Mesendoderm (in vitro differentiated cells): ENCODE results near the gene NHLRC3.

Experiments
- DNase-seq: peaks from one replicate; pipeline ENCODE4 v3.0.0; 2013
- H2AK5ac ChIP-seq: 2 replicates; pipeline ENCODE4 v1.6.1; 2013; ENCODE audit warnings: low read length, inconsistent platforms
- H2BK120ac ChIP-seq: 2 replicates; pipeline ENCODE4 v1.6.1; 2013; ENCODE audit warnings: low read depth, mild to moderate bottlenecking, low read length, moderate library complexity, mixed read lengths
- H2BK15ac ChIP-seq: replicated peaks from 2 replicates; pipeline ENCODE4 v1.6.1; 2013; ENCODE audit warnings: low read depth, mild to moderate bottlenecking, moderate library complexity
- H2BK5ac ChIP-seq: 2 replicates; pipeline ENCODE4 v1.6.1; 2013; ENCODE audit warnings: low read length, inconsistent platforms
- H3K18ac ChIP-seq: 2 replicates; pipeline ENCODE4 v1.6.1; 2013; ENCODE audit warnings: mild to moderate bottlenecking, low read length, mixed read lengths
- H3K23ac ChIP-seq: one replicate; pipeline ENCODE4 v1.6.1; 2013; ENCODE audit warnings: low read length
- H3K27ac ChIP-seq: 2 replicates; pipeline ENCODE4 v1.5.1; 2013; ENCODE audit warnings: low read depth, mild to moderate bottlenecking, inconsistent platforms, low read length, moderate library complexity
- H3K27me3 ChIP-seq: 2 replicates; pipeline ENCODE4 v1.6.1; 2013; ENCODE audit warnings: low read length, control low read depth, mild to moderate bottlenecking, inconsistent platforms; ENCODE audit not compliant: insufficient read depth, poor library complexity
- H3K36me3 ChIP-seq: 2 replicates; pipeline ENCODE4 v1.6.1; 2013; ENCODE audit warnings: low read length, inconsistent platforms; ENCODE audit not compliant: control insufficient read depth, insufficient read depth
- H3K4ac ChIP-seq: one replicate; pipeline ENCODE4 v1.6.1; 2013; ENCODE audit warnings: low read depth, mild to moderate bottlenecking, low read length, moderate library complexity
- H3K4me1 ChIP-seq: 2 replicates; pipeline ENCODE4 v1.6.1; 2013; ENCODE audit warnings: low read depth, low read length, inconsistent platforms; ENCODE audit not compliant: control insufficient read depth
- H3K4me2 ChIP-seq: 2 replicates; pipeline ENCODE4 v1.6.1; 2013; ENCODE audit warnings: low read length
- H3K4me3 ChIP-seq: 2 replicates; pipeline ENCODE4 v1.5.1; 2013; ENCODE audit warnings: mild to moderate bottlenecking, low read length
- H3K56ac ChIP-seq: one replicate; pipeline ENCODE4 v1.6.1; 2013; ENCODE audit warnings: low read length
- H3K79me1 ChIP-seq: 2 replicates; pipeline ENCODE4 v1.6.1; 2013; ENCODE audit warnings: low read length, inconsistent platforms
- H3K79me2 ChIP-seq: 2 replicates; pipeline ENCODE4 v1.6.1; 2013; ENCODE audit warnings: mild to moderate bottlenecking, low read length; ENCODE audit not compliant: control insufficient read depth, insufficient read depth
- H3K9ac ChIP-seq: 2 replicates; pipeline ENCODE4 v1.6.1; 2013; ENCODE audit warnings: low read length, inconsistent platforms
- H4K5ac ChIP-seq: one replicate; pipeline ENCODE4 v1.6.1; 2013; ENCODE audit warnings: low read length
- H4K8ac ChIP-seq: one replicate; pipeline ENCODE4 v1.6.1; 2013; ENCODE audit warnings: low read depth, mild to moderate bottlenecking, control low read depth, low read length, moderate library complexity
- WGBS: extraction: QIAGEN DNeasy Blood & Tissue Kit; methylation state at CpG from one replicate; pipeline ENCODE4 v1.1.7; 2013; ENCODE audit warnings: low lambda C conversion rate, missing lambda C conversion rate; ENCODE audit not compliant: insufficient coverage; ENCODE audit errors: extremely low coverage; 5-methylcytosine and 5-hydroxymethylcytosine counted together

The NHLRC3 gene

DNA sequence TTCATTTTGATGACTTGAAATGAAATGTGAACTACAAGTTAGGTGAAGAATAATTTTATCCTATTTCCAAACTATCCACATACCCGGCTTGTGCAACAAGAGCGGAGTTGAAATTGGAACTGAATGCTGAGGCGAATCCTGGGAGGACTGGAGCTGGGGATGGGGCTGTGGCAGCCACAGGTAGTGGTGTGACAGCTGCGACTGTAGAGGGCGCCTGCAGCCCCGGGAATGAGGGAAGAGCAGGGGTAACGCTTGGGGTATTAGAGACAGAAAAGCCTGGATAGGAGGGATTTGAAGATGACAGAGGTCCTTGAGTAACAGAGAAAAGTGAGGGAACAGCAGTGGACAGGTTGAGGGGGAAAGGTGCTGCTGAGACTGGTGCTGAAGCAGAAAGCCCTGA lies 25.6 kb upstream of the NHLRC3 start:
- H3K56ac ChIP-seq: no peak overlapping the region
- H3K27me3 ChIP-seq: no peaks in the 10 kb centered on the region
- H3K9ac ChIP-seq: no peak overlapping the region
- H4K5ac ChIP-seq: no peak overlapping the region
- H3K27ac ChIP-seq: no peak overlapping the region
- no peak overlapping the region for H3K4me2 ChIP-seq
- H4K8ac ChIP-seq: no peak overlapping the region
- H3K4me1 ChIP-seq: no peaks in the 10 kb centered on the region
- H2BK120ac ChIP-seq: no peak overlapping the region
- peak; percentile 63 for DNase-seq
- no peak overlapping the region for H2BK5ac ChIP-seq
- WGBS: no CpG with 5 or more reads among the region's 7 CpGs
- H3K4me3 ChIP-seq: no peak overlapping the region
- H2AK5ac ChIP-seq: no peak overlapping the region
- H3K18ac ChIP-seq: no peak overlapping the region
- H3K79me1 ChIP-seq: no peaks in the 10 kb centered on the region
- H2BK15ac ChIP-seq: no peak overlapping the region
- no peak overlapping the region for H3K23ac ChIP-seq
- no peaks in the 10 kb centered on the region for H3K79me2 ChIP-seq
- H3K36me3 ChIP-seq: peaks cover 11% of the 10 kb centered on the region
- H3K4ac ChIP-seq: no peak overlapping the region

DNA sequence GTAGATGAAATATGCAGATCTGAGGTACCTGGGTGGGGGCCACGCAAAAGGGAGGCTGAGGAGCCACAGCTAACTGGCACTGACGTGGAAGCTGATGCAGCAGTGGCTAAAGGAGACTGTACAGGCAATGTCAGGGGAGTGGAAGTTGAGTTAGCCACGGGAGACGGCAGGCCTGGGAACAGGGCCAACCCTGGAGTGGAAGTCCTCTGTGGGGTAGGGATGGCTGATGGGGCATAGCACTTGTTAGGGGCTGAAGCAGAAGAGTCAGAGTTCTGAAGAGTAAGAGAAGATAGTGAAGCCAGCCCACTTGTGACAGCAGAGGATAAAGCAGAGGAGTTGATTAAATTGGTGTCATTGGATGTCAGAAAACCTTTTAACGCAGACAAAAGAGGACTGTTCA lies 24.8 kb upstream of the NHLRC3 start:
- Histone ChIP-seq H3K27me3 (no peaks in the 10 kb centered on the region), H2BK120ac (no peak overlapping the region), H4K5ac (no peak overlapping the region), H3K4me2 (no peak overlapping the region), H4K8ac (no peak overlapping the region), H3K27ac (no peak overlapping the region), H3K18ac (no peak overlapping the region), H2BK5ac (no peak overlapping the region), H3K23ac (no peak overlapping the region), H3K79me1 (no peaks in the 10 kb centered on the region), H3K36me3 (peaks cover 11% of the 10 kb centered on the region), H3K4me1 (no peaks in the 10 kb centered on the region), H3K4ac (no peak overlapping the region), H2BK15ac (no peak overlapping the region), H2AK5ac (no peak overlapping the region), H3K9ac (no peak overlapping the region), H3K4me3 (no peak overlapping the region), H3K56ac (no peak overlapping the region), H3K79me2 (no peaks in the 10 kb centered on the region)
- DNase-seq: no peak
- WGBS: no CpG with 5 or more reads among the region's 5 CpGs

DNA sequence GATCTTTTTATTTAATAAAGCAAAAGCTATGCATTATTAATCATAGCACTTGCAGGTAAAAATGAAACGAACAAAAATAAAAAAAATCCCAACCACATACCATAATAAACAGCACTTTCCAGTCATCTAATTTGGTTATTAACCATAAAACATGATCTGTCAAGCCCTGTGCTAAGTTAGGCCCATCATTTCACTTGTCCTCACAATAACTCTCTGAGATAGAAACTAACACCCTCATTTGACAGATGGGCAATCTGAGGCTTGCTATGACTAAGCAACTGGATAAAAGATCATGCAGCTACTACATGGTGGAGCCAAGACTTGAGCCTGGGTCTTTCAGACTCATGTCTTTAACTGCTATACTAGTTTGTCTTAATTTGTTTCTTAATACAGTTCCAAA lies 22.2 kb upstream of the NHLRC3 start:
- Histone ChIP-seq H3K4me3 (no peak overlapping the region), H3K79me2 (no peaks in the 10 kb centered on the region), H2BK15ac (no peak overlapping the region), H3K4me1 (no peaks in the 10 kb centered on the region), H2AK5ac (no peak overlapping the region), H3K27me3 (no peaks in the 10 kb centered on the region), H3K27ac (no peak overlapping the region), H2BK5ac (no peak overlapping the region), H3K23ac (no peak overlapping the region), H3K79me1 (peaks cover 1% of the 10 kb centered on the region), H3K4ac (no peak overlapping the region), H3K18ac (no peak overlapping the region), H3K56ac (no peak overlapping the region), H4K5ac (no peak overlapping the region), H3K36me3 (peaks cover 11% of the 10 kb centered on the region), H3K4me2 (no peak overlapping the region), H3K9ac (no peak overlapping the region), H4K8ac (no peak overlapping the region), H2BK120ac (no peak overlapping the region)
- DNase-seq: no peak
- WGBS: 100% methylated on average over 1 of the region's 1 CpG

DNA sequence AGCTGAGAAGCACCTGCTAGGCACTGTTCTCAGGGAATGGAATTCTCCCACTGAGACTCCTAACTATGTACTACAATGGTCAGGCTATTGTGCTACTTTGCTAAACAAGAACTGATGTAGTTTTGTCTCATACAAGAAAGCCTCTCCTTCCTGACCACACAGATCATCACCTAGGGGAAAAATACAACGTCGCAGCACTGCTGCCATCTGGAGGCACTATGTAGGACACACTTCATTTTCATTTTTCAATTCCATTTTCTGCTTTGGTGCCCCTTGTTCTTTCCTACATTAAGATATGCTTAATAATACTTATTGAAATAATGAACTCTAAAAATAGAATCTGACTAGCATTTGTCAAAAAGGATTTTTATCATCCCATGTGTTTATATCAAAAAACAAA lies 21.5 kb upstream of the NHLRC3 start:
- Histone ChIP-seq H4K8ac (no peak overlapping the region), H2BK5ac (no peak overlapping the region), H3K4me1 (no peaks in the 10 kb centered on the region), H2BK15ac (no peak overlapping the region), H3K23ac (no peak overlapping the region), H3K18ac (no peak overlapping the region), H4K5ac (no peak overlapping the region), H2AK5ac (no peak overlapping the region), H3K4ac (no peak overlapping the region), H3K56ac (no peak overlapping the region), H3K79me1 (peaks cover 2% of the 10 kb centered on the region), H3K4me3 (no peak overlapping the region), H3K27ac (no peak overlapping the region), H3K79me2 (no peaks in the 10 kb centered on the region), H3K4me2 (no peak overlapping the region), H3K36me3 (peaks cover 8% of the 10 kb centered on the region), H2BK120ac (no peak overlapping the region), H3K27me3 (no peaks in the 10 kb centered on the region), H3K9ac (no peak overlapping the region)
- DNase-seq: peak; percentile 48
- no CpG with 5 or more reads among the region's 2 CpGs for WGBS

DNA sequence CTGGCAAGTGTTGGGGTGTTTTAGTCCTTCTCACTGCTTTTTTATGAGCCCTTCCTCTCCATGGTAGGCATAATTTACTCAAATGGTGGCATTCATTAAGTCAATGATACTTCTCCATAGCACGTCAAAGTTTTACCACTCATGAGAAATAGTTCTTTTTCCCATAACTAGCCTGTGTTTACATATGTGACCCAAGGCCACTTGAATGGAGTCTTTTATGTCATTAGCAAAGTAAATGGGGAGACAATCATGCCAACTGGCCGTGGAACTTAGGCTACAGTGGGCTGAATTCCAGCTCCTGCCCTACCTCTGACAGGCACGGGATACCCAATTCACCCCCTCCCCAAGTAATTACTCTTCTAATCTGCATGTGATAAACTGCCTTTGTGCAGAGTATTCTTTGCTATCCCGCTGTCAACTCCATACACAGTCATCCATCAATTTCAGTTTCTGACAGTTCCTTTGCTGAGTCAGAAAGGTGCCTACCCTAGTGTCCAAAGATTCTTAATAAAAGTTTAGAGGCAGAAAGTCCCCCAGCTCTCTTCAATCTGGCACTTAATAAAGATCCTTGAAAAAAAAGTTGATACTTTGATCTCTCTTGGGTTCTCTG lies 17.3 kb upstream of the NHLRC3 start:
- H3K4me3 ChIP-seq: no peak overlapping the region
- no peak overlapping the region for H2AK5ac ChIP-seq
- no CpG with 5 or more reads among the region's 4 CpGs for WGBS
- no peak overlapping the region for H3K18ac ChIP-seq
- H4K8ac ChIP-seq: no peak overlapping the region
- H3K4me2 ChIP-seq: no peak overlapping the region
- H3K4ac ChIP-seq: no peak overlapping the region
- H3K36me3 ChIP-seq: no peaks in the 10 kb centered on the region
- H3K4me1 ChIP-seq: peaks cover 6% of the 10 kb centered on the region
- H2BK5ac ChIP-seq: no peak overlapping the region
- no peak overlapping the region for H4K5ac ChIP-seq
- no peak overlapping the region for H3K56ac ChIP-seq
- DNase-seq: no peak
- no peaks in the 10 kb centered on the region for H3K79me2 ChIP-seq
- no peak overlapping the region for H3K23ac ChIP-seq
- no peak overlapping the region for H2BK120ac ChIP-seq
- H3K9ac ChIP-seq: no peak overlapping the region
- H3K27ac ChIP-seq: no peak overlapping the region
- no peak overlapping the region for H2BK15ac ChIP-seq
- peaks cover 2% of the 10 kb centered on the region for H3K79me1 ChIP-seq
- no peaks in the 10 kb centered on the region for H3K27me3 ChIP-seq

DNA sequence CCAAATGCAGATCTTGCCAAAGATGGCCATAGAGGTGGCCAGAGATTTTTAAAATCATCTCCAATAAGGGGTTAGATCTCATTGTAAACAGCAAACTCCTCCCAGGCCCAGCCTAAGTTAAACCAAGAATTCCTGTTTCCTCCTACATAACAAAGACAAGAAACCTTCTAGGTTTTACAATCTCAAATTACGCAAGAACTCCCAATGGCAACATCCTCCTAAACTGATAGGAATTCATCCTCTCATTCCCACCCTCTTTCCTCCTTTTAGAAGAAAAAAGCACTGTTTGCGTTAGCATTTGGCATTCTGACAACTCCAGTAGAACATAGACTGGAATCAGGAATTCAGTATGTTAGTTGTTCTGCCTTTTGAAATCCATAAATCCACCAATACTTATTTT lies 14.9 kb upstream of the NHLRC3 start:
- no peak overlapping the region for H3K9ac ChIP-seq
- no peak overlapping the region for H4K8ac ChIP-seq
- no peaks in the 10 kb centered on the region for H3K27me3 ChIP-seq
- no peak overlapping the region for H2BK120ac ChIP-seq
- no CpG with 5 or more reads among the region's 2 CpGs for WGBS
- no peak overlapping the region for H2BK5ac ChIP-seq
- H4K5ac ChIP-seq: no peak overlapping the region
- no peak overlapping the region for H3K27ac ChIP-seq
- H3K23ac ChIP-seq: no peak overlapping the region
- H3K4me3 ChIP-seq: no peak overlapping the region
- H3K4me1 ChIP-seq: peaks cover 6% of the 10 kb centered on the region
- H3K79me1 ChIP-seq: peaks cover 2% of the 10 kb centered on the region
- no peak overlapping the region for H3K18ac ChIP-seq
- H3K79me2 ChIP-seq: no peaks in the 10 kb centered on the region
- peak; percentile 84 for DNase-seq
- no peak overlapping the region for H2AK5ac ChIP-seq
- no peak overlapping the region for H3K4ac ChIP-seq
- no peak overlapping the region for H2BK15ac ChIP-seq
- no peaks in the 10 kb centered on the region for H3K36me3 ChIP-seq
- no peak overlapping the region for H3K4me2 ChIP-seq
- no peak overlapping the region for H3K56ac ChIP-seq
